Measurements from ENCODE around the gene TRPV2. TPM values are rescaled to one million over a fixed set of nuclear protein-coding genes. Genes with fewer than 3 reads are reported as not detected.
"Not testable (repeated sequence)": the region's sequence is repeated elsewhere in the genome, so short reads cannot be mapped to it uniquely, and the experiment has no call there.

TRPV2 gene
- total RNA-seq, 1 experiment from 2014 or later, result 0.30 TPM

DNA sequence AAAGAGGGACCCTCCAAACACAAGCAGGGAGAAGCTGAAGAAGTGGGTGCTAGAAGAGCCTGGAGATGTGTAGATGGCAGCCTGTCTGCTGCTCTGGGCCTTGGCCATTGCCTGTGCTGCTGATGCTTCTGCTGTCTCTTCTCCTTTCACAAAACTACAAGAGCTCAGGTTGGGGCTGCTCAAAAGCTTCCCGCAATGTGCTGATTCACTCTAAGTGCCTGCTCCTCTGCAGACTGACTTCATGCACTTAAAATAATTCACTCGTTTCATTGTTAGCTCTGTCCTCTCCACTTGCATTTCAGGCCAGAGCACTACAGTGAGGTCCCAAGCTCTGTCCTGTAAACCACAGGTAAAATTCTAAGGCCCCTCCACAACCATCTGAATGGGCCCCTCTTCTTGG lies 18.7 kb upstream of the TRPV2 start:
- not testable (repeated sequence) for H3K27me3 ChIP-seq, H3K36me3 ChIP-seq, H3K4me3 ChIP-seq, DNase-seq, H3K9me3 ChIP-seq

DNA sequence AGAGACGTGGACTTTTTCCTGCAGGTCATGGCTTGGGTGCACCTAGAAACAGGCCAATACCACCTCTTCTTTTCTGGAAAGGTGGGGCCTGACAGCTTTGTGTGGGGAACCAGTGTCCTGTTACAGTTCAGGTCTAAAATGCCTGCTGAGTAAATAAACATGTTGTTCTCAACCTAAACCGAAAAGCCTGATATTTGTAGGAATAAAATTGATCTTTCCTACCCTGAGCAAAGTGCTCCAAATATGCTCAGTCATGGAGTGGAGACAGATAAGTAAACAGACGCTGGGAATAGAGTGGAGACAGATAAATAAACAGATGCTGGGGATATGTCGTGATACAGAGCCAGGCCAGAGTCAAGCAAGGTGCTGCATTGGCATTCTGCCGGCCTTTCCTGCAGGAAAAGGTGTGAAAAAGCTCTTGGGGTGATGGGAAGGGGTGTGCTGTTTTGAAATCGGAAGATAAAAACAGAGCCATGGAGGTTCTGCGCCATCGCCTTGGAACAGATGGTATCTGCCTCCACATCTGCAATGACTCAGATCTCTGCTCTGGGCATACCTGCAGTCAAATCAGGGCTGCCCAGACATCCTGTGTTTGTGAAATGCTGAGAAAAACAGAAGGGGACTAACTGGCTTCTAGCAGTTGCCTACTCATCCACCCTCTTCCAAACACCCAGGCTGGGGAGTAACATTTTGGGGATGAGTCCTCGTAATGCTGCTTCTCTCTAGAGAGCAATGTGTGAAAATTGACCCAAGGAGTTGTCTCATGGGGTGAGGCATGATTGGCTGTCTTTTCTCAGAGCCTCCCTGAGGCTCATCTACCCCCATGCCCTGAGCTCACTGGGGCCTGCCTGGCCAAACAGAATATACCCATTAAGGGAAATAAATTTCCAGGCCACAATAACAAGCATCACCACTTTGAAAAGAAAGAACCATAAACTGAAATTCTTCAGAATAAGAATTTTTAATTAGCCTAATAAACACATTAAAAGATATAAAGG lies 16.8 kb upstream of the TRPV2 start:
- no peaks in the 10 kb centered on the region for H3K27me3 ChIP-seq
- DNase-seq, result no peak
- H3K4me3 ChIP-seq, result no peak overlapping the region
- no peaks in the 10 kb centered on the region for H3K9me3 ChIP-seq
- H3K36me3 ChIP-seq, result no peaks in the 10 kb centered on the region

GRCh38 chr17:16403847-16404246 lies 11.5 kb upstream of the TRPV2 start:
- not testable (repeated sequence) for DNase-seq, H3K36me3 ChIP-seq, H3K4me3 ChIP-seq, H3K9me3 ChIP-seq, H3K27me3 ChIP-seq

DNA sequence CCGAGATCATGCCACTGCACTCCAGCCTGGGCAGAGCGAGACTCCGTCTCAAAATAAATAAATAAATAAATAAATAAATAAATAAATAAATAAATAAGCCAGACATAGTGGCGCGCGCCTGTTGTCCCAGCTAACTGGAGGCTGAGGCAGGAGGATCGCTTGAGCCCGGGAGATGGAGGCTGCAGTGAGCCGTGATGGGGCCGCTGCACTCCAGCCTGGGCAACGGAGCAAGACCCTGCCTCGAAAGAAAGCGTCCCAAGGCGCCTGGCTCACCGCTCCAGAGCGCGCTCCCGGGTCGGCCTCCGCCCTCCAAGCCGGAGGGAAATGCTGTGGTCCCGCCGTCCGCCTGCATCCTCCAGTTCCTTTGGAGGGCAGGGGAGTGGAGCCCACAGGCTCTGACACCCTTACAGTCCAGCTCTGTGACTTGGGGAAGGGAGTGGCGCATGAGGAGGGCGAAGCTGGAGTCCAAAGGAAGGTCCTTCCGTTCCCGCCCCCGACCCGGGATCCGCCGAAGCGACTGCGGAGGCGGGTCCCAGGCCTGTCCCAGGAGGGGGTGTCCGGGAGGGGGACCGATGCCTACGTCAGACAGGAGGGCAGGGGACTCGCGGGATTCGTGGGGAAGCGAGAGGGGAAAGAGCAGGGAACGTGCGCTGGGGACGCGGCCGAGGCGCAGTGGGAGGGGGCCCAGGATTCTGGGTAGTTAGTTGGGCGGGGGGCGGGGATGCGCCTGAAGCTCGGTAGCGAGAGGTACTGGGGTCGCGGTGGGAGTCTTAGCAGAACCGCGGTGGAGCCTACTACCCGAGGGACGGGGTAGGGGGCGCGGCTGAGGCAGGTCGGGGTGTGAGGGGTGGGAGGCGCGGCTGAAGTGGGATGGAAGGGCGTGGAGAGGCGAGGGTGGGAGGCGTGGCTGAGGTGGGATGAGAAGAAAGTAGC lies 8.4 kb upstream of the TRPV2 start:
- DNase-seq, result no peak
- H3K4me3 ChIP-seq, result no peak overlapping the region
- no peaks in the 10 kb centered on the region for H3K9me3 ChIP-seq
- no peaks in the 10 kb centered on the region for H3K27me3 ChIP-seq
- H3K36me3 ChIP-seq, result no peaks in the 10 kb centered on the region

DNA sequence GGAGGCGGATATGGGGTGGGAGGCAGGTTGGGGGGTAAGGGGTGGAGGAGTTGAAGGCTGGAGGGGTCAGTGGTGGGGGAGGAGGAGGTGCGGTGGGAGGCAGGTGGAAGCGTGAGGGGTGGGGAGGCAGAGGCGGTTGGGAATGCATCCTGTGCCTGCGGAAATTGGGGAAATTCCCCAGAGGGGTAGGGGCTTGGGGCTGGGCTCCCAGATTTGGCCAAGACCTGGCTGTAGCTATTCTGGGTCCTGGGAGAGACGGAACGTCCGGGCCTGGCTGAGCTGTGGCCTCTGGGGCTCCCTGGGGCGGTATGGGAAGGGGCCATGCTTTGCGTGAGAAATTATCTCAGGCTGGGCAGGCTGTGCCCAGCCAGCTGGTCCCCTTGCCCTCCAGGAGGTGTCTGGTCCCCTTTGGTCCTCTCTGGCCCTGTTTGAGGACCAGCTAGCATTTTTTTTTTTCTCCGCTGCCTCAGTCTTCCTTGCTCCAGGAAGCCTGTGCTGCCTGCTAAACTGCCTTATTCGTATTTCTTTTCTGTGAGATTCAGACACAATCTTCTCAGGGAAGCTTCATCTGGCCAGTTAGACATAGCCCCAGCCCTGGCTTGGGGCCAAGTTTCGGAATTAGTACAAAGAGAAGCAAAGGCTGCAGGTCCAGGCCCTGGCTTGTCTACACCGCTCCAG lies 7.3 kb upstream of the TRPV2 start:
- Histone ChIP-seq H3K9me3 (no peaks in the 10 kb centered on the region), H3K27me3 (no peaks in the 10 kb centered on the region), H3K4me3 (no peak overlapping the region), H3K36me3 (no peaks in the 10 kb centered on the region)
- DNase-seq, result no peak

- Histone ChIP-seq H3K36me3 (no peaks in the 10 kb centered on the region), H3K27me3 (no peaks in the 10 kb centered on the region), H3K9me3 (no peaks in the 10 kb centered on the region), H3K4me3 (no peak overlapping the region)
- DNase-seq, result no peak
Observed at GRCh38 chr17:16417399-16417798, 2.0 kb downstream of the TRPV2 start.

- Histone ChIP-seq H3K27me3 (no peaks in the 10 kb centered on the region), H3K9me3 (no peaks in the 10 kb centered on the region), H3K4me3 (no peak overlapping the region), H3K36me3 (no peaks in the 10 kb centered on the region)
- peak; percentile 63 for DNase-seq
Observed at GRCh38 chr17:16417896-16418684, 2.7 kb downstream of the TRPV2 start.

GRCh38 chr17:16418685-16419068 lies 3.3 kb downstream of the TRPV2 start:
- no peak for DNase-seq
- no peaks in the 10 kb centered on the region for H3K27me3 ChIP-seq
- no peaks in the 10 kb centered on the region for H3K36me3 ChIP-seq
- no peak overlapping the region for H3K4me3 ChIP-seq
- no peaks in the 10 kb centered on the region for H3K9me3 ChIP-seq

- Histone ChIP-seq H3K27me3 (no peaks in the 10 kb centered on the region), H3K4me3 (no peak overlapping the region), H3K36me3 (no peaks in the 10 kb centered on the region), H3K9me3 (no peaks in the 10 kb centered on the region)
- peak; percentile 79 for DNase-seq
Observed at GRCh38 chr17:16419074-16419928, 3.9 kb downstream of the TRPV2 start.

GRCh38 chr17:16419929-16420271 lies 4.5 kb downstream of the TRPV2 start:
- H3K4me3 ChIP-seq, result no peak overlapping the region
- DNase-seq, result peak; percentile 57
- no peaks in the 10 kb centered on the region for H3K27me3 ChIP-seq
- no peaks in the 10 kb centered on the region for H3K36me3 ChIP-seq
- no peaks in the 10 kb centered on the region for H3K9me3 ChIP-seq

DNA sequence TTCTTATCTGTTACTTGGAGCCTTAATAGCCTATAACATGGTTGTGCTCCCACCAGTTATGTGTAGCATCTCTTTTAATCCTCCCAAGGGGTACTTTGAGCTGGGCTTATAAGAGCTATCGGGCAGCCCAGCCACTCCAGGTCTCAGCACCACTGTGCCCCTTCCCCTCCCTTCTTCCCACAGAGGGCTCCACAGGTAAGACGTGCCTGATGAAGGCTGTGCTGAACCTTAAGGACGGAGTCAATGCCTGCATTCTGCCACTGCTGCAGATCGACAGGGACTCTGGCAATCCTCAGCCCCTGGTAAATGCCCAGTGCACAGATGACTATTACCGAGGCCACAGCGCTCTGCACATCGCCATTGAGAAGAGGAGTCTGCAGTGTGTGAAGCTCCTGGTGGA lies 7.0 kb downstream of the TRPV2 start:
- no peaks in the 10 kb centered on the region for H3K27me3 ChIP-seq
- DNase-seq, result no peak
- H3K9me3 ChIP-seq, result no peaks in the 10 kb centered on the region
- no peaks in the 10 kb centered on the region for H3K36me3 ChIP-seq
- H3K4me3 ChIP-seq, result no peak overlapping the region

- H3K27me3 ChIP-seq, result no peaks in the 10 kb centered on the region
- H3K36me3 ChIP-seq, result no peaks in the 10 kb centered on the region
- H3K9me3 ChIP-seq, result no peaks in the 10 kb centered on the region
- DNase-seq, result no peak
- no peak overlapping the region for H3K4me3 ChIP-seq
Observed at GRCh38 chr17:16423226-16423872, 8.0 kb downstream of the TRPV2 start.

DNA sequence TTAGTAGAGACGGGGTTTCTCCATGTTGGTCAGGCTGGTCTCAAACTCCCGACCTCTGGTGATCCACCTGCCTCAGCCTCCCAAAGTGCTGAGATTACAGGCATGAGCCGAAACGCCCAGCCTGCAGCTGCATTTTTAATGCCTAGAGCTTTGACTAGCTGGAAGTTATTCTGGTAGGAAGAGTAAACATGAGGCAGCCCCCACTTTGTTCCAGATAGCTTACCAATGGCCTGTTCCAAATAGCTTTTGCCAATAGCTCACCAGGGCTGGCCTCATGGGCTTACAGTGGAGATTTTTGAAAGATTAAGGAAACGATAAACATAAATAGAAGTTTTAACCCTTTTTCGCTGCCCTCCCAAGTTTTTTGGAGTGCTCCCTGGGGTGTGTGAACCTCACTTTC lies 9.8 kb downstream of the TRPV2 start:
- no peaks in the 10 kb centered on the region for H3K27me3 ChIP-seq
- H3K4me3 ChIP-seq, result no peak overlapping the region
- DNase-seq, result no peak
- H3K9me3 ChIP-seq, result no peaks in the 10 kb centered on the region
- H3K36me3 ChIP-seq, result no peaks in the 10 kb centered on the region

GRCh38 chr17:16425698-16426659 lies 10.6 kb downstream of the TRPV2 start:
- no peak for DNase-seq
- no peak overlapping the region for H3K4me3 ChIP-seq
- no peaks in the 10 kb centered on the region for H3K36me3 ChIP-seq

More at GRCh38 chr17:16425698-16426659, 10.6 kb downstream of the TRPV2 start:
- no peaks in the 10 kb centered on the region for H3K9me3 ChIP-seq
- H3K27me3 ChIP-seq, result no peaks in the 10 kb centered on the region

Data from MG63 (cell line).